Measurements from ENCODE around the gene NAV2.
"Not testable (repeated sequence)": the region's sequence is repeated elsewhere in the genome, so short reads cannot be mapped to it uniquely, and the experiment has no call there.

NAV2 gene

GRCh38 chr11:19890308-19890707 lies 177.7 kb downstream of the NAV2 start:
- no peak for DNase-seq (ENCODE audit: low read depth in 2 of 2, low spot score in 1 of 2)

GRCh38 chr11:19891022-19891421 lies 178.4 kb downstream of the NAV2 start:
- no peak for DNase-seq (ENCODE audit: low read depth in 2 of 2, low spot score in 1 of 2)

GRCh38 chr11:19892387-19892786 lies 179.8 kb downstream of the NAV2 start:
- no peak for DNase-seq (ENCODE audit: low read depth in 2 of 2, low spot score in 1 of 2)

GRCh38 chr11:19892876-19893275 lies 180.2 kb downstream of the NAV2 start:
- DNase-seq (ENCODE audit: low read depth in 2 of 2, low spot score in 1 of 2) = no peak

GRCh38 chr11:19894404-19894803 lies 181.8 kb downstream of the NAV2 start:
- DNase-seq (ENCODE audit: low read depth in 2 of 2, low spot score in 1 of 2) = no peak

- DNase-seq (ENCODE audit: low read depth in 2 of 2, low spot score in 1 of 2) = not testable (repeated sequence)
Measured at GRCh38 chr11:19895037-19895436, 182.4 kb downstream of the NAV2 start.

GRCh38 chr11:19895776-19896175 lies 183.1 kb downstream of the NAV2 start:
- DNase-seq (ENCODE audit: low read depth in 2 of 2, low spot score in 1 of 2) = no peak

GRCh38 chr11:19903620-19904069 lies 191.0 kb downstream of the NAV2 start:
- peak in 1 of 2 donors; percentile 3 for DNase-seq (ENCODE audit: low read depth in 2 of 2, low spot score in 1 of 2)

- no peak for DNase-seq (ENCODE audit: low read depth in 2 of 2, low spot score in 1 of 2)
Measured at GRCh38 chr11:19905280-19905853, 192.7 kb downstream of the NAV2 start.

GRCh38 chr11:19906126-19906525 lies 193.5 kb downstream of the NAV2 start:
- no peak for DNase-seq (ENCODE audit: low read depth in 2 of 2, low spot score in 1 of 2)

GRCh38 chr11:19907008-19907579 lies 194.5 kb downstream of the NAV2 start:
- no peak for DNase-seq (ENCODE audit: low read depth in 2 of 2, low spot score in 1 of 2)

- DNase-seq (ENCODE audit: low read depth in 2 of 2, low spot score in 1 of 2) = no peak
Measured at GRCh38 chr11:19907839-19908238, 195.2 kb downstream of the NAV2 start.

GRCh38 chr11:19910931-19911330 lies 198.3 kb downstream of the NAV2 start:
- DNase-seq (ENCODE audit: low read depth in 2 of 2, low spot score in 1 of 2) = no peak

GRCh38 chr11:19912115-19912957 lies 199.7 kb downstream of the NAV2 start:
- DNase-seq (ENCODE audit: low read depth in 2 of 2, low spot score in 1 of 2) = no peak

GRCh38 chr11:19912958-19913892 lies 200.6 kb downstream of the NAV2 start:
- DNase-seq (ENCODE audit: low read depth in 2 of 2, low spot score in 1 of 2) = no peak

- no peak for DNase-seq (ENCODE audit: low read depth in 2 of 2, low spot score in 1 of 2)
Measured at GRCh38 chr11:19913893-19914249, 201.2 kb downstream of the NAV2 start.

- DNase-seq (ENCODE audit: low read depth in 2 of 2, low spot score in 1 of 2) = no peak
Measured at GRCh38 chr11:19915808-19916207, 203.2 kb downstream of the NAV2 start.

GRCh38 chr11:19917069-19917468 lies 204.4 kb downstream of the NAV2 start:
- DNase-seq (ENCODE audit: low read depth in 2 of 2, low spot score in 1 of 2) = no peak

- DNase-seq (ENCODE audit: low read depth in 2 of 2, low spot score in 1 of 2) = no peak
Measured at GRCh38 chr11:19918302-19919049, 205.8 kb downstream of the NAV2 start.

- DNase-seq (ENCODE audit: low read depth in 2 of 2, low spot score in 1 of 2) = no peak
Measured at GRCh38 chr11:19919050-19919561, 206.5 kb downstream of the NAV2 start.

All from stimulated activated CD8-positive, alpha-beta memory T cell treated with anti-CD3 and anti-CD28 coated beads, Interleukin-4, amount 100 ng/mL, for 1 hour (primary cell).